ENCODE results near the gene CSF1R. TPM values are rescaled to one million over a fixed set of nuclear protein-coding genes. Genes with fewer than 3 reads are reported as not detected.
"Not testable (repeated sequence)": the region's sequence is repeated elsewhere in the genome, so short reads cannot be mapped to it uniquely, and the experiment has no call there.

Gene CSF1R
- polyA plus RNA-seq, 1 experiment = 0.09 TPM

DNA sequence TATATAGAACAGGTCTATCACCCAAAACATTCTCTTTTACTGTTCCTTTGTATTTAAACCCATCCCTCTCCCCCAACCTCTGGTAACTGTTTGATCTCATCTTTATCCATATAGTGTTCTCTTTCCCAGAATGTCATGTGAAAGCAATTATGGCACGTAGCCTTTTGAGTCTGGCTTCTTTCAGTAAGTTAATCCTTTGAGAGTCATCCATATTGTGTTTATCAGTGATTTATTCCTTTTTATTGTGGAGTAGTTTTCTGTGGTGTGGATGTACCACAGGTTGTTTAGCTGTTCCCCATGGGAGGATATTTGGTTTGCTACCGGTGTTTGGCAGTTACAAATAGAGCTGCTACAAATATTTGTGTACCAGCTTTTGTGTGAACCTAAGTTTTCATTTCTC is 47.8 kb downstream of the CSF1R start:
- ChIA-PET POLR2A (no interaction called here), CTCF (interaction anchor here (0.7 kb wide), 1 partner anchor 47 kb away, joined by 3 read pairs; no protein-coding TSS in a partner anchor)
- TF ChIP-seq CTCF (IDR thresholded peaks at IDR 0.05; ENCODE audit: low read depth, low read length) = no peak
- DNase-seq (ENCODE audit: low read depth, low spot score) = no peak
- Histone ChIP-seq H3K4me3 (ENCODE audit: low read depth, low read length) (no peak overlapping the region), H3K27me3 (ENCODE audit: control insufficient read depth, insufficient read depth, low read length) (no peaks in the 10 kb centered on the region), H3K27ac (ENCODE audit: low read depth, low read length) (no peak overlapping the region), H3K9me3 (ENCODE audit: control insufficient read depth, insufficient read depth, low read length) (no peaks in the 10 kb centered on the region)

DNA sequence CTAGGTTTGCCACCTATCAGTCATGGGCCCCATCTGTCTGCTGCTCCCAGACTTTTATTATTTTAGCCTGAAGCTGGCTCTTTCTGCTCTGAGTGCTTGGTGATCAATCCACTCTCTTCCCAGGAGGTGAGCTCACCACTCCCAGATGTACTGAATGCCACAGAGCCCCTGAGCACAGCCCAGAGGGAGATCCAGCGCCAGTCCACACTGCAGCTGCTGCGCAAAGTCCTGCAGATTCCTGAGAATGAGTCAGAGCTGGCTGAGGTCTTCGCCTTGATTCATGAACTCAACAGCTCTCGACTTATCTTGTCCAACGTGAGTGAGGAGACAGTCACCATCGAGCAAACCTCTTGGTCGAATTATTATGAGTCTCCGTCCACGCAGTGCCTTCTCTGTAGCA is 49.8 kb downstream of the CSF1R start:
- Histone ChIP-seq H3K27ac (ENCODE audit: low read depth, low read length) (peak overlapping the region; percentile 69), H3K27me3 (ENCODE audit: control insufficient read depth, insufficient read depth, low read length) (no peaks in the 10 kb centered on the region), H3K9me3 (ENCODE audit: control insufficient read depth, insufficient read depth, low read length) (no peaks in the 10 kb centered on the region), H3K4me3 (ENCODE audit: low read depth, low read length) (no peak overlapping the region)
- POLR2A ChIA-PET = interaction anchor here (0.5 to 1.7 kb wide), 6 partner anchors 13 to 437 kb away, joined by 3 to 5 read pairs (median 4); partner anchors contain the start of genes HMGXB3 and TIGD6
- TF ChIP-seq CTCF (IDR thresholded peaks at IDR 0.05; ENCODE audit: low read depth, low read length) = no peak
- CTCF ChIA-PET = interaction anchor here (1.1 kb wide), 3 partner anchors 9 to 182 kb away, joined by 3 to 5 read pairs (median 3); no protein-coding TSS in a partner anchor
- peak; percentile 92 for DNase-seq (ENCODE audit: low read depth, low spot score)

DNA sequence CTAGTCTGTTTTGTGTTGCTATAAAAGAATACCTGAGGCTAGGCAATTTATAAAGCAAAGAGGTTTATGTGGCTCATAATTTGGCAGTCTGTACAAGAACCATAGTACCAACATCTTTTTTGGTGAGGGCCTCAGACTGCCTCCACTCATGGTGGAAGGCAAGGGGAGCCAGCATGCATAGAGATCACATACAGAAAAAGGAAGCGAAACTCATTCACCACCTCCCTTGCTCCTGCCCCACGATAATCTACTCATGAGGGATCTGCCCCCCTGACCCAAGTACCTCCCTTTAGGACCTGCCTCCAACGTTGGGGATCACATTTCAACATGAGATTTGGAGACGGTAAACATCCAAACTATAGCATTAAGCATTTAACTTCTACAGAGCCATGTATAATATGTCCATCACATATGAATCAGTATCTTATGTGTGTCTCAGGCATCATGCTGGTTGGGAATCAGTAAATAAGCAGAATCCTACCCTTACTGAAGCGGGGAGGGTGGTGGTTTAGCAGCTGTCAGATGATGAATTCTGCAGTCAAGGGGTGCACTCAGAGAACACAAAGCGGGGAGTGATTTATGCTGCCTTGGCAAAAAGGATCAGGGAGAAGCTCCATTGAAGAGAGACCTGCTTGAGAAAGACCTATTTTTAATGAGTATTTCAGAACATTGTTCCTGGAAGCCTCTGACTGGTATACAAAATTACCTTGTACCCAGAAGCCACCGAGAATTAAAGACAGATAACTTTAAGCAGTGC is 51.0 kb downstream of the CSF1R start:
- Histone ChIP-seq H3K27me3 (ENCODE audit: control insufficient read depth, insufficient read depth, low read length) (no peaks in the 10 kb centered on the region), H3K4me3 (ENCODE audit: low read depth, low read length) (no peak overlapping the region), H3K27ac (ENCODE audit: low read depth, low read length) (peak overlapping the region; percentile 25), H3K9me3 (ENCODE audit: control insufficient read depth, insufficient read depth, low read length) (no peaks in the 10 kb centered on the region)
- CTCF ChIA-PET = interaction anchor here (1.3 kb wide), 1 partner anchor 201 kb away, joined by 4 read pairs; no protein-coding TSS in a partner anchor
- DNase-seq (ENCODE audit: low read depth, low spot score) = no peak
- POLR2A ChIA-PET = interaction anchor here (0.9 kb wide), 1 partner anchor 18 kb away, joined by 5 read pairs; no protein-coding TSS in a partner anchor
- no peak for TF ChIP-seq CTCF (IDR thresholded peaks at IDR 0.05; ENCODE audit: low read depth, low read length)

GRCh38 chr5:150034662-150035061 is 51.7 kb downstream of the CSF1R start:
- Histone ChIP-seq H3K9me3 (ENCODE audit: control insufficient read depth, insufficient read depth, low read length) (no peaks in the 10 kb centered on the region), H3K27me3 (ENCODE audit: control insufficient read depth, insufficient read depth, low read length) (no peaks in the 10 kb centered on the region), H3K27ac (ENCODE audit: low read depth, low read length) (peak overlapping the region; percentile 0), H3K4me3 (ENCODE audit: low read depth, low read length) (no peak overlapping the region)
- ChIA-PET CTCF (interaction anchor here (1.0 to 1.3 kb wide), 2 partner anchors 30 to 200 kb away, joined by 3 to 4 read pairs; no protein-coding TSS in a partner anchor), POLR2A (interaction anchor here (0.9 kb wide), 1 partner anchor 17 kb away, joined by 5 read pairs; no protein-coding TSS in a partner anchor)
- DNase-seq (ENCODE audit: low read depth, low spot score) = peak; percentile 80
- TF ChIP-seq CTCF (IDR thresholded peaks at IDR 0.05; ENCODE audit: low read depth, low read length) = no peak

- CTCF ChIA-PET = interaction anchor here (1.0 kb wide), 1 partner anchor 15 kb away, joined by 3 read pairs; no protein-coding TSS in a partner anchor
- TF ChIP-seq CTCF (IDR thresholded peaks at IDR 0.05; ENCODE audit: low read depth, low read length) = no peak
- H3K9me3 ChIP-seq (ENCODE audit: control insufficient read depth, insufficient read depth, low read length) = no peaks in the 10 kb centered on the region
- no peak overlapping the region for H3K4me3 ChIP-seq (ENCODE audit: low read depth, low read length)
- DNase-seq (ENCODE audit: low read depth, low spot score) = no peak
- H3K27ac ChIP-seq (ENCODE audit: low read depth, low read length) = no peak overlapping the region
- H3K27me3 ChIP-seq (ENCODE audit: control insufficient read depth, insufficient read depth, low read length) = no peaks in the 10 kb centered on the region
- POLR2A ChIA-PET = no interaction called here
Observed at GRCh38 chr5:150033334-150033733, 53.0 kb downstream of the CSF1R start.

DNA sequence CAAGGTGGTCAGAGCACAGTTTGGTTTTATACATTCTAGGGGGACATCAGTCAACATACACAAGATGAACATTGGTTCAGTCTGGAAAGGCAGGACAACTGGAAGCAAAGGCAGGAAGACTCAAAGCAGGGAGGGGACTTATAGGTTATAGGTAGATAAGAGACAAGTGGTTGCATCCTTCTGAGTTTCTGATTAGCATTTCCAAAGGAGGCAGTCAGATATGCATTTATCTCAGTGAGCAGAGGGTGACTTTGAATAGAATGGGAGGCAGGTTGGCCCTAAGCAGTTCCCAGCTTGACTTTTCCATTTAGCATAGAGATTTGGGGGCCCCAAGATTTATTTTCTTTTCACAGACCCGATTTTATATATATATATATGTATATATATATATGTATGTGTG is 58.3 kb downstream of the CSF1R start:
- H3K27ac ChIP-seq (ENCODE audit: low read depth, low read length); H3K9me3 ChIP-seq (ENCODE audit: control insufficient read depth, insufficient read depth, low read length); H3K4me3 ChIP-seq (ENCODE audit: low read depth, low read length); DNase-seq (ENCODE audit: low read depth, low spot score); POLR2A ChIA-PET; H3K27me3 ChIP-seq (ENCODE audit: control insufficient read depth, insufficient read depth, low read length): not testable (repeated sequence)
- CTCF ChIA-PET = interaction anchor here (1.1 kb wide), 1 partner anchor 102 kb away, joined by 4 read pairs; no protein-coding TSS in a partner anchor

Measured in AG04450 (cell line).